Left lung (tissue), 10 donors: Measurements from ENCODE around the gene RGS12. TPM values are rescaled to one million over a fixed set of nuclear protein-coding genes. Genes with fewer than 3 reads are reported as not detected.

ENCODE experiments used
- ATAC-seq: fragments of 200-7000 bp; cut with Tn5 transposase; one replicate; pipeline ENCODE4 v1.9.1; 2020; ENCODE audit warnings: moderate library complexity
- DNase-seq, 4 donors: peaks; one replicate each; pipeline ENCODE4 v3.0.0-alpha.2; 2013 to 2020
- H3K27ac ChIP-seq, 2 donors: fragments of 200-600 bp; sonication (generic) in 1 of 2; one replicate each; pipeline versions ENCODE4 v1.5.0 to v1.8.0; 2020 to 2021
- H3K27me3 ChIP-seq, 2 donors: fragments of 200-600 bp; sonication (generic) in 1 of 2; one replicate each; pipeline versions ENCODE4 v1.5.0 to v1.8.0; 2020 to 2021
- H3K36me3 ChIP-seq, 2 donors: fragments of 200-600 bp; sonication (generic) in 1 of 2; one replicate each; pipeline versions ENCODE4 v1.5.0 to v1.8.0; 2020 to 2021
- H3K4me1 ChIP-seq, 2 donors: fragments of 200-600 bp; one replicate each; pipeline ENCODE4 v1.8.0; 2021
- H3K4me3 ChIP-seq, 2 donors: fragments of 200-600 bp; sonication (generic) in 1 of 2; one replicate each; pipeline versions ENCODE4 v1.5.0 to v1.8.0; 2020 to 2021; ENCODE audit warnings: mild to moderate bottlenecking in 1 of 2
- H3K9me3 ChIP-seq, 2 donors: fragments of 200-600 bp; sonication (generic) in 1 of 2; one replicate each; pipeline versions ENCODE4 v1.5.0 to v1.8.0; 2020 to 2021
- intact Hi-C, 2 donors: fragments of 100-400 bp; cut with DNase I; formaldehyde crosslinking; loops; one replicate each; pipeline versions ENCODE4 v1.11.2 to v1.14.2; 2022
- polyA plus RNA-seq, 6 donors: library from polyadenylated mRNA; unstranded; fragments of 120-200 nt; gene quantifications; one replicate each; pipeline ENCODE4 v1.2.1, GENCODE V29; 2013; ENCODE audit not compliant: insufficient read length in 6 of 6
- total RNA-seq, 2 donors: library from RNA; stranded (reverse); fragmentation: NEBNext Ultra II Directional; extraction: Animal tissue kit (Norgen Biotek cat#: 25700); gene quantifications; one replicate each; pipeline ENCODE4 v1.2.1, GENCODE V29; 2021
- TF ChIP-seq, protein P1 (sequence below), 2 donors: fragments of 200-600 bp; sonication (generic) in 1 of 2; IDR thresholded peaks; one replicate each; pipeline versions ENCODE4 v1.5.0 to v1.8.0; 2021; ENCODE audit warnings: antibody characterized with exemption in 2 of 2
- donor health status: DM: no; HTN: yes; CAD: no.
- donor health status: DM: no; HTN: no; CAD: no.

Gene RGS12
- total and polyA plus RNA-seq, 8 donors = 28.2 to 80.7 (median 68.2) TPM

DNA sequence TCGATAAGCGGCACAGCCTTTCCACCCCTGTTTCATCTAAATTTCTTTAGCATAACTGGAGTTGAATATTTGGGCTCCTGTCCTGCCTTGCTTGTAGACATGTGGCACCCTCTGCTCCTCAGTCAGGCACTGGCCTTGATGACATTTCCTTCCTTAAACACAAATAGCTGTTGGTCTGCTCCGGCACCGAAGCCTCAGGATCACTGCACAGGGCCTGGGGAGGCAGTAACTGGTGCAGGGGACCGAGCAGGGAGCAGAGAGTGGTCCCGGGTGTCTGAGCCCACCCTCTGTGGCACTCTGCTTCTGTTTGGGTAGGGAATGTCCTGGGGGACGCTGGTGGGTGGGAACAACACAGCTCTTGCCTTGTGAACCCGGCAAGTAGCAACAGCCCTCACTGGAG is 13.6 kb downstream of the RGS12 start:
- H3K4me1 ChIP-seq = peaks cover 15 to 66% of the 10 kb centered on the region in 2 donors
- H3K36me3 ChIP-seq = no peaks in the 10 kb centered on the region
- H3K27ac ChIP-seq = peak overlapping the region in 1 of 2 donors; percentile 18

DNA sequence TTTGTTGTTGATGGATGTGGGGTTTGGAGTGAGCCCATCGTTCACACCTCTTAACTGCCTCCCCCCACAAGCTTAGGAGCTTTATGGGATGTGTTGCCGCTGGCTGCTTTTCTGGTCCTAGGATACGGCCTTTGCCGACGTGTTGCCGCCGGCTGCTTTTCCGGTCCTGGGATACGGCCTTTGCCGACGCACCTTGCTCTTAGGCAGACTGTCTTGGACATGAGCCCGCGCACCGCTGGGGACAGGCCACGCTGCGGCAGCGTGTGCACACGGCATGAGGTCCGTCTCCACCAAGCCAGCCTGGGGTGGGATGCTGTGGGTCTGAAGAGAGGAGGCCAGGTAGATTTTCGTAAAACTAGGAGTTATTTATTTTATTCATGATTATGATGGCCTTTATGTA is 14.2 kb downstream of the RGS12 start:
- Histone ChIP-seq H3K9me3 (no peaks in the 10 kb centered on the region), H3K27me3 (peaks cover 0 to 9% of the 10 kb centered on the region in 2 donors), H3K4me1 (peaks cover 10 to 61% of the 10 kb centered on the region in 2 donors), H3K36me3 (no peaks in the 10 kb centered on the region), H3K27ac (no peak overlapping the region), H3K4me3 (no peak overlapping the region)
- TF ChIP-seq, protein P1, sequence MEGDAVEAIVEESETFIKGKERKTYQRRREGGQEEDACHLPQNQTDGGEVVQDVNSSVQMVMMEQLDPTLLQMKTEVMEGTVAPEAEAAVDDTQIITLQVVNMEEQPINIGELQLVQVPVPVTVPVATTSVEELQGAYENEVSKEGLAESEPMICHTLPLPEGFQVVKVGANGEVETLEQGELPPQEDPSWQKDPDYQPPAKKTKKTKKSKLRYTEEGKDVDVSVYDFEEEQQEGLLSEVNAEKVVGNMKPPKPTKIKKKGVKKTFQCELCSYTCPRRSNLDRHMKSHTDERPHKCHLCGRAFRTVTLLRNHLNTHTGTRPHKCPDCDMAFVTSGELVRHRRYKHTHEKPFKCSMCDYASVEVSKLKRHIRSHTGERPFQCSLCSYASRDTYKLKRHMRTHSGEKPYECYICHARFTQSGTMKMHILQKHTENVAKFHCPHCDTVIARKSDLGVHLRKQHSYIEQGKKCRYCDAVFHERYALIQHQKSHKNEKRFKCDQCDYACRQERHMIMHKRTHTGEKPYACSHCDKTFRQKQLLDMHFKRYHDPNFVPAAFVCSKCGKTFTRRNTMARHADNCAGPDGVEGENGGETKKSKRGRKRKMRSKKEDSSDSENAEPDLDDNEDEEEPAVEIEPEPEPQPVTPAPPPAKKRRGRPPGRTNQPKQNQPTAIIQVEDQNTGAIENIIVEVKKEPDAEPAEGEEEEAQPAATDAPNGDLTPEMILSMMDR (IDR thresholded peaks at IDR 0.05) = no peak
- DNase-seq (peak in 2 of 4 donors; percentile 24 to 77), ATAC-seq (peak; percentile 32)
- intact Hi-C loops = no loop called here

More for the DNA sequence above, 13.6 kb downstream of the RGS12 start:
- DNase-seq = peak in 2 of 4 donors; percentile 3 to 43
- intact Hi-C loops = no loop called here
- Histone ChIP-seq H3K9me3 (no peaks in the 10 kb centered on the region), H3K4me3 (no peak overlapping the region), H3K27me3 (peaks cover 0 to 9% of the 10 kb centered on the region in 2 donors)
- TF ChIP-seq, protein P1 (IDR thresholded peaks at IDR 0.05) = no peak
- ATAC-seq = no peak

DNA sequence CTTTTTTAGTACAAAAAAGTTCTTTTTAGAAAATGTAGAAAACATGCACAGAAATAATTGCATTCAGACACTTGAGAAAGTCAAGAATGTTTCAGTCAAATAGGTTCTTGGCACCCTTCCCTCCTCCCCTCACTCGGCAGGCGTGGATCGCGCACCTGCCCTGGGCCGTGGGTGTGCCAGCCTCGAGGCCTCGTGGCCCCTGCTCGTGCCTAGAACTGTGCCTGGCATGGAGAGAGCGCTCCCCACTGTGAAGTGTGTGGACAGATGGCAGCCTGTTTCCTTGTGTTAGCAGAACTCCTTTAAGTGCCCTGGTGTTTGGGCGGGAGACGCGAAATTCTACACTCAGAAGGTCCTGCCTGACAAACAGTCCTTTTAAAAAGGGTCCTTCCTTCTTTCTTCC is 14.7 kb downstream of the RGS12 start:
- Histone ChIP-seq H3K4me1 (peaks cover 8 to 57% of the 10 kb centered on the region in 2 donors), H3K36me3 (no peaks in the 10 kb centered on the region), H3K27ac (no peak overlapping the region), H3K9me3 (no peaks in the 10 kb centered on the region), H3K4me3 (no peak overlapping the region), H3K27me3 (peaks cover 0 to 9% of the 10 kb centered on the region in 2 donors)
- intact Hi-C loops = no loop called here
- DNase-seq = peak in 2 of 4 donors; percentile 27 to 65
- TF ChIP-seq, protein P1 (IDR thresholded peaks at IDR 0.05) = no peak
- ATAC-seq = no peak

DNA sequence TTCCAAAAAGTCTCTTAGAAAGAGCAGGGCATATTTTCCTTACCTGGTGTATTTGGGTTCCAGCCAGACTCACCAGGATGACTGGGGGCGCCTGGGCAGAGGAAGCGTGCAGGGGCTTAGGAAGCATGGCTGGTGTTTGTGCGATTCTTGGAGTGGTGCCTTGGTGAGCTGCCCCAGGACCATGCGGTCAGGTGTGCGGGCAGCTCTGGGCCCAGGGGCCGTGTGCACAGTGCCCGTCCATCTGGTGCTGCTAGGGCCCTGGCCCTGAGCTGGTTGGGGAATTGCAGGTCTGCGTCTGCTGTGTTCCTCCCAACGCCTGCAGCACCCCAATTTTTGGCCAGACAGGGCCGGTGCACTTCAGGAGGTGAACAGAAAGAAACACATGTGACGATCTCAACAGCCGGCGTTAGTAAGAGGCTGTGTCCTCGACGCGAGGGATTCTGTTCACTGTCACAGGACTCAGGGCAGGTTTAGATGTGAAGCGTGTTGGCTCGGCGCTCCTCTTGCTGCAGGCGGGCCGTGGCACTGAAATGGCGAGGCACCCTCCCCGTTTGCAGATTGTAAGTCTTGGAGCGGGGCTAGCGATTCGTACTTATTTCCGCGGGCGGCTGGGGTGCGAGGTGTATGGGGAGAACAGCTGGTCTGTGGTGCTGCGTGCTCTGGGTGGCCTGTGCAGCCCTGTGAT is 15.2 kb downstream of the RGS12 start:
- intact Hi-C loops = no loop called here
- Histone ChIP-seq H3K36me3 (no peaks in the 10 kb centered on the region), H3K4me3 (no peak overlapping the region), H3K27ac (no peak overlapping the region), H3K27me3 (peaks cover 0 to 5% of the 10 kb centered on the region in 2 donors), H3K9me3 (no peaks in the 10 kb centered on the region), H3K4me1 (peaks cover 8 to 51% of the 10 kb centered on the region in 2 donors)
- TF ChIP-seq, protein P1 (IDR thresholded peaks at IDR 0.05) = no peak
- DNase-seq (peak in 2 of 4 donors; percentile 26 to 54), ATAC-seq (no peak)

DNA sequence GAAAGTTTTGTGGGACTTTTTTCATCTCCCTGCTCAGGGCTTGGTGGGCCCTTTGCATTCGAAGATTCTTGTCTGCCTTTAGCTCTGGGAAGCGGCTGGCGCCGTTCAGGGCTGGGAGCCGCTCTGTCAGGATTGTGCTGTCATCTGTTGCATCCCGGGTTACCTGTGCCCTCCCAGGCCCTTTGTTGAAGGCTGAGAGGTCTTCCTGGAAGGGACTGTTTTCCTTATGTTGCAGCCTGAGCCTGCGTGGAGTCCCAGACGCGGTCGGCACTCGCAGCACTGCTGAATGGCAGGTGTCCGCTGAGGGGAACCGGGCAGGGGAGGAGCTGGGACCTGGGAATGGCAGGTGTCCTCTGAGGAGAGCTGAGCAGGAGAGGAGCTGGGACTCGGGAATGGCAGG is 15.9 kb downstream of the RGS12 start:
- no peak for ATAC-seq

More for the DNA sequence above, 15.9 kb downstream of the RGS12 start:
- H3K27ac ChIP-seq = no peak overlapping the region
- no peaks in the 10 kb centered on the region for H3K27me3 ChIP-seq
- no peak overlapping the region for H3K4me3 ChIP-seq
- peak in 2 of 4 donors; percentile 26 to 53 for DNase-seq
- no peaks in the 10 kb centered on the region for H3K9me3 ChIP-seq
- TF ChIP-seq, protein P1 (IDR thresholded peaks at IDR 0.05) = no peak
- intact Hi-C loops = no loop called here
- no peaks in the 10 kb centered on the region for H3K36me3 ChIP-seq
- peaks cover 8 to 47% of the 10 kb centered on the region in 2 donors for H3K4me1 ChIP-seq
